GM12878 (cell line): ENCODE data around the gene NDUFA13. TPM values are rescaled to one million over a fixed set of nuclear protein-coding genes. Genes with fewer than 3 reads are reported as not detected.

Experiments
- ATAC-seq: fragments of 200-7000 bp; cut with Tn5 transposase; 3 replicates; pipeline ENCODE4 v1.9.1; 2020; ENCODE audit warnings: mild to moderate bottlenecking, moderate library complexity
- BruUV-seq: library from RNA; stranded (reverse); fragments of 400-500 nt; replicated peaks from 2 replicates; lab custom pipeline; 2021; lab: Mats Ljungman, UMichigan
- CTCF ChIA-PET: fragments of 300-600 bp; sonication (Branson Sonifier 250); formaldehyde crosslinking; extraction: SDS; loops from one replicate; lab custom pipeline; 2021; ENCODE audit warnings: inconsistent platforms; lab: Yijun Ruan, JAX
- POLR2A ChIA-PET: fragments of 350-600 bp; formaldehyde crosslinking; extraction: SDS; loops from one replicate; lab custom pipeline; 2021; ENCODE audit warnings: inconsistent platforms; lab: Charles Lee
- RAD21 ChIA-PET: fragments of 300-600 bp; sonication (Branson Sonifier 250); formaldehyde crosslinking; loops from one replicate; lab custom pipeline; 2023; ENCODE audit warnings: antibody characterized with exemption; ENCODE audit not compliant: unreplicated experiment; lab: Charles Lee
- SMC1A ChIA-PET: fragments of 300-600 bp; sonication (Branson Sonifier 250); formaldehyde crosslinking; loops from one replicate; lab custom pipeline; 2023; ENCODE audit not compliant: unreplicated experiment, uncharacterized antibody; lab: Charles Lee
- DNase-seq: peaks from one replicate; pipeline ENCODE4 v3.0.0-alpha.2; 2011; ENCODE audit warnings: low read depth, low spot score
- FAIRE-seq: peaks from 3 replicates; lab custom pipeline; 2011; peaks lifted over from hg19 to GRCh38; lab: Jason Lieb, UNC
- H2AFZ ChIP-seq: 2 replicates; pipeline ENCODE4 v1.6.0; 2011; ENCODE audit warnings: low read depth, low read length, control low read depth; ENCODE audit not compliant: control insufficient read depth
- H3K27ac ChIP-seq: 2 replicates; pipeline ENCODE4 v1.5.1; 2011; ENCODE audit warnings: control low read depth; ENCODE audit not compliant: control insufficient read depth, insufficient read depth
- H3K27me3 ChIP-seq, 2 experiments: replicated peaks in 1 of 2; 2 replicates each; pipeline versions ENCODE4 v1.6.0 to v1.6.1; 2011; ENCODE audit warnings: low read length in 1 of 2; ENCODE audit not compliant: control insufficient read depth in 2 of 2, insufficient read depth in 2 of 2
- H3K36me3 ChIP-seq, 2 experiments: 2 replicates each; pipeline ENCODE4 v1.5.1; 2011; ENCODE audit warnings: low read length in 1 of 2; ENCODE audit not compliant: control insufficient read depth in 2 of 2, insufficient read depth in 2 of 2
- H3K4me1 ChIP-seq: 2 replicates; pipeline ENCODE4 v1.6.1; 2011; ENCODE audit warnings: mild to moderate bottlenecking, low read length, moderate library complexity, mixed read lengths; ENCODE audit not compliant: control insufficient read depth, insufficient read depth
- H3K4me2 ChIP-seq: 2 replicates; pipeline ENCODE4 v1.6.0; 2011; ENCODE audit warnings: control low read depth; ENCODE audit not compliant: control insufficient read depth, insufficient read depth
- H3K4me3 ChIP-seq: fragments of 200-600 bp; sonication (generic); 2 replicates; pipeline ENCODE4 v1.5.1; 2016
- H3K79me2 ChIP-seq: 2 replicates; pipeline ENCODE4 v1.6.0; 2011; ENCODE audit warnings: low read length; ENCODE audit not compliant: control insufficient read depth, insufficient read depth
- H3K9ac ChIP-seq: 2 replicates; pipeline ENCODE4 v1.8.0; 2011; ENCODE audit warnings: low read length, control low read depth, mixed read lengths; ENCODE audit not compliant: control insufficient read depth, insufficient read depth
- H3K9me3 ChIP-seq: replicated peaks from 3 replicates; pipeline ENCODE4 v1.5.1; 2011; ENCODE audit warnings: mild to moderate bottlenecking, low read length; ENCODE audit not compliant: control insufficient read depth, insufficient read depth
- H4K20me1 ChIP-seq: 2 replicates; pipeline ENCODE4 v1.6.0; 2011; ENCODE audit not compliant: control insufficient read depth, insufficient read depth
- ESRRA ChIP-seq: IDR thresholded peaks from 2 replicates; pipeline ENCODE4 v1.6.1; 2012; ENCODE audit warnings: mild to moderate bottlenecking, low read length, improper control_type of control experiment
- HDAC2 ChIP-seq: fragments of 200-600 bp; sonication (generic); IDR thresholded peaks from 2 replicates; pipeline ENCODE4 v1.6.1; 2017
- IKZF2 ChIP-seq, 2 experiments: fragments of 450-650 bp; IDR thresholded peaks; 2 replicates each; pipeline ENCODE4 v1.6.1; 2017; ENCODE audit warnings: mild to moderate bottlenecking in 2 of 2, moderate library complexity in 2 of 2
- KDM1A ChIP-seq: fragments of 200-600 bp; sonication (generic); IDR thresholded peaks from 2 replicates; pipeline ENCODE4 v1.6.1; 2016; ENCODE audit warnings: borderline replicate concordance
- WGBS: methylation state at CpG from one replicate; pipeline ENCODE4 v1.1.6; 2016; ENCODE audit warnings: low lambda C conversion rate; ENCODE audit not compliant: insufficient replicate concordance, insufficient coverage; ENCODE audit errors: missing lambda C conversion rate; 5-methylcytosine and 5-hydroxymethylcytosine counted together
- in situ Hi-C: fragments of 300-500 bp; cut with MboI; formaldehyde crosslinking; loops from 9 replicates; pipeline ENCODE4 v1.14.3; 2018; ENCODE audit warnings: mixed read lengths
- intact Hi-C: fragments of 100-400 bp; cut with micrococcal nuclease; formaldehyde crosslinking; loops from one replicate; pipeline ENCODE4 v1.14.2; 2022; ENCODE audit not compliant: unreplicated experiment
- polyA plus RNA-seq, 11 experiments: library from polyadenylated mRNA; depleted of rRNA in 4 of 11; unstranded in 6 of 11; stranded (reverse) in 5 of 11; fragments of >200 nt; fragmentation: Nextera tagmentation in 4 of 11; fragmentation: Illumina TruSeq in 1 of 11; extraction: Ambion mirVana in 4 of 11; extraction: Trizol in 1 of 11; gene quantifications; 1 replicate in 1 of 11; 2 replicates in 10 of 11; pipeline versions ENCODE4 v1.2.1 to v1.2.3, GENCODE V29; 2011 to 2016; ENCODE audit warnings: inconsistent platforms in 2 of 11, missing spikeins in 2 of 11, low read depth in 1 of 11
- total RNA-seq, 4 experiments: library from RNA; depleted of rRNA in 3 of 4; stranded (reverse); fragments of >200 nt in 3 of 4; fragmentation: Illumina TruSeq in 1 of 4; extraction: Trizol in 1 of 4; gene quantifications; 2 replicates each; pipeline versions ENCODE4 v1.2.1 to v1.2.3, GENCODE V29; 2013 to 2021
- TF ChIP-seq, protein P1 (sequence below): fragments of 450-650 bp; IDR thresholded peaks from 2 replicates; pipeline ENCODE4 v1.6.1; 2018; ENCODE audit warnings: mild to moderate bottlenecking, low read depth, moderate library complexity; ENCODE audit not compliant: partially characterized antibody
- TF ChIP-seq, protein P2 (sequence below): IDR thresholded peaks from 2 replicates; pipeline ENCODE4 v1.6.1; 2011; ENCODE audit warnings: low read depth, low read length, improper control_type of control experiment, borderline replicate concordance
- TF ChIP-seq, protein P3 (sequence below): fragments of 450-650 bp; IDR thresholded peaks from 2 replicates; pipeline ENCODE4 v1.6.1; 2017; ENCODE audit warnings: low read depth, mild to moderate bottlenecking, moderate library complexity

The NDUFA13 gene
- total and polyA plus RNA-seq, 10 of the 15 experiments (the other 5 are each of a cell fraction or from before 2014, with no cell fraction given), result 224 to 586 (median 456) TPM

DNA sequence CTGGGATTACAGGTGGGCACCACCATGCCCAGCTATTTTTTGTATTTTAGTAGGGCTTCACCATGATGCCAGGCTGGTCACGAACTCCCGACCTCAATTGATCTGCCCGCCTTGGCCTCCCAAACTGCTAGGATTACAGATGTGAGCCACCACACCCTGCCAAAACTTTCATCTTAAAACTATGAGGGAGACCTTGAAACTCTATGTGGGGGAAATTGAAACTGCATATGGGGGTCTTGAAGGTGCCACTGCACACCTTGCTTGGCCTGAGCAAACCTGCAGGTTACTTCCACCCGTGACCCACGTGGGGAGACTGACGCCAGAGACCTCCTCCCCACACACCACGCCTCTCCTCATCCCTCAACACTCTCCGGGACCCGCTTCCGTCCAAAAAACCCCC lies 37.6 kb downstream of the NDUFA13 start:
- ChIA-PET CTCF (interaction anchor here (0.8 to 7.2 kb wide), 27 partner anchors 9 to 108 kb away, joined by 3 to 50 read pairs (median 4); partner anchors contain the start of genes GMIP, NDUFA13 and TSSK6), POLR2A (no interaction called here), RAD21 (interaction anchor here (1.2 to 3.1 kb wide), 3 partner anchors 21 to 90 kb away, joined by 4 to 18 read pairs (median 4); no protein-coding TSS in a partner anchor), SMC1A (interaction anchor here (1.1 to 1.9 kb wide), 5 partner anchors 22 to 63 kb away, joined by 3 to 7 read pairs (median 4); no protein-coding TSS in a partner anchor)
- in situ Hi-C loops, result no loop called here
- intact Hi-C loops, result no loop called here
- TF ChIP-seq, protein P1, sequence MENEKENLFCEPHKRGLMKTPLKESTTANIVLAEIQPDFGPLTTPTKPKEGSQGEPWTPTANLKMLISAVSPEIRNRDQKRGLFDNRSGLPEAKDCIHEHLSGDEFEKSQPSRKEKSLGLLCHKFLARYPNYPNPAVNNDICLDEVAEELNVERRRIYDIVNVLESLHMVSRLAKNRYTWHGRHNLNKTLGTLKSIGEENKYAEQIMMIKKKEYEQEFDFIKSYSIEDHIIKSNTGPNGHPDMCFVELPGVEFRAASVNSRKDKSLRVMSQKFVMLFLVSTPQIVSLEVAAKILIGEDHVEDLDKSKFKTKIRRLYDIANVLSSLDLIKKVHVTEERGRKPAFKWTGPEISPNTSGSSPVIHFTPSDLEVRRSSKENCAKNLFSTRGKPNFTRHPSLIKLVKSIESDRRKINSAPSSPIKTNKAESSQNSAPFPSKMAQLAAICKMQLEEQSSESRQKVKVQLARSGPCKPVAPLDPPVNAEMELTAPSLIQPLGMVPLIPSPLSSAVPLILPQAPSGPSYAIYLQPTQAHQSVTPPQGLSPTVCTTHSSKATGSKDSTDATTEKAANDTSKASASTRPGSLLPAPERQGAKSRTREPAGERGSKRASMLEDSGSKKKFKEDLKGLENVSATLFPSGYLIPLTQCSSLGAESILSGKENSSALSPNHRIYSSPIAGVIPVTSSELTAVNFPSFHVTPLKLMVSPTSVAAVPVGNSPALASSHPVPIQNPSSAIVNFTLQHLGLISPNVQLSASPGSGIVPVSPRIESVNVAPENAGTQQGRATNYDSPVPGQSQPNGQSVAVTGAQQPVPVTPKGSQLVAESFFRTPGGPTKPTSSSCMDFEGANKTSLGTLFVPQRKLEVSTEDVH, result no peak
- TF ChIP-seq HDAC2 (no peak), IKZF2 (IDR thresholded peaks at IDR 0.05) (no peak), KDM1A (no peak), ESRRA (no peak)
- TF ChIP-seq, protein P2, sequence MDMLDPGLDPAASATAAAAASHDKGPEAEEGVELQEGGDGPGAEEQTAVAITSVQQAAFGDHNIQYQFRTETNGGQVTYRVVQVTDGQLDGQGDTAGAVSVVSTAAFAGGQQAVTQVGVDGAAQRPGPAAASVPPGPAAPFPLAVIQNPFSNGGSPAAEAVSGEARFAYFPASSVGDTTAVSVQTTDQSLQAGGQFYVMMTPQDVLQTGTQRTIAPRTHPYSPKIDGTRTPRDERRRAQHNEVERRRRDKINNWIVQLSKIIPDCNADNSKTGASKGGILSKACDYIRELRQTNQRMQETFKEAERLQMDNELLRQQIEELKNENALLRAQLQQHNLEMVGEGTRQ, result no peak
- TF ChIP-seq, protein P3, sequence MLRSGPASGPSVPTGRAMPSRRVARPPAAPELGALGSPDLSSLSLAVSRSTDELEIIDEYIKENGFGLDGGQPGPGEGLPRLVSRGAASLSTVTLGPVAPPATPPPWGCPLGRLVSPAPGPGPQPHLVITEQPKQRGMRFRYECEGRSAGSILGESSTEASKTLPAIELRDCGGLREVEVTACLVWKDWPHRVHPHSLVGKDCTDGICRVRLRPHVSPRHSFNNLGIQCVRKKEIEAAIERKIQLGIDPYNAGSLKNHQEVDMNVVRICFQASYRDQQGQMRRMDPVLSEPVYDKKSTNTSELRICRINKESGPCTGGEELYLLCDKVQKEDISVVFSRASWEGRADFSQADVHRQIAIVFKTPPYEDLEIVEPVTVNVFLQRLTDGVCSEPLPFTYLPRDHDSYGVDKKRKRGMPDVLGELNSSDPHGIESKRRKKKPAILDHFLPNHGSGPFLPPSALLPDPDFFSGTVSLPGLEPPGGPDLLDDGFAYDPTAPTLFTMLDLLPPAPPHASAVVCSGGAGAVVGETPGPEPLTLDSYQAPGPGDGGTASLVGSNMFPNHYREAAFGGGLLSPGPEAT, result no peak
- H3K27ac ChIP-seq, result no peak overlapping the region
- H3K4me2 ChIP-seq, result no peak overlapping the region
- no peak overlapping the region for H3K4me3 ChIP-seq
- BruUV-seq, result no TSS peak
- no peak overlapping the region for H2AFZ ChIP-seq
- WGBS, result 68% methylated on average over 10 of the region's 10 CpGs
- FAIRE-seq (no peak), ATAC-seq (no peak), DNase-seq (no peak)
- H3K27me3 ChIP-seq, result no peaks in the 10 kb centered on the region
- H3K36me3 ChIP-seq, result no peaks in the 10 kb centered on the region
- no peaks in the 10 kb centered on the region for H4K20me1 ChIP-seq
- H3K79me2 ChIP-seq, result no peaks in the 10 kb centered on the region
- no peaks in the 10 kb centered on the region for H3K9me3 ChIP-seq
- no peaks in the 10 kb centered on the region for H3K4me1 ChIP-seq
- H3K9ac ChIP-seq, result no peak overlapping the region
